CD1c-positive myeloid dendritic cell (primary cell): ENCODE results near the gene LCE2A.

ENCODE experiments used
- DNase-seq: peaks from one replicate; pipeline ENCODE4 v3.0.0-alpha.2; 2016; ENCODE audit errors: extremely low spot score

The LCE2A gene

DNA sequence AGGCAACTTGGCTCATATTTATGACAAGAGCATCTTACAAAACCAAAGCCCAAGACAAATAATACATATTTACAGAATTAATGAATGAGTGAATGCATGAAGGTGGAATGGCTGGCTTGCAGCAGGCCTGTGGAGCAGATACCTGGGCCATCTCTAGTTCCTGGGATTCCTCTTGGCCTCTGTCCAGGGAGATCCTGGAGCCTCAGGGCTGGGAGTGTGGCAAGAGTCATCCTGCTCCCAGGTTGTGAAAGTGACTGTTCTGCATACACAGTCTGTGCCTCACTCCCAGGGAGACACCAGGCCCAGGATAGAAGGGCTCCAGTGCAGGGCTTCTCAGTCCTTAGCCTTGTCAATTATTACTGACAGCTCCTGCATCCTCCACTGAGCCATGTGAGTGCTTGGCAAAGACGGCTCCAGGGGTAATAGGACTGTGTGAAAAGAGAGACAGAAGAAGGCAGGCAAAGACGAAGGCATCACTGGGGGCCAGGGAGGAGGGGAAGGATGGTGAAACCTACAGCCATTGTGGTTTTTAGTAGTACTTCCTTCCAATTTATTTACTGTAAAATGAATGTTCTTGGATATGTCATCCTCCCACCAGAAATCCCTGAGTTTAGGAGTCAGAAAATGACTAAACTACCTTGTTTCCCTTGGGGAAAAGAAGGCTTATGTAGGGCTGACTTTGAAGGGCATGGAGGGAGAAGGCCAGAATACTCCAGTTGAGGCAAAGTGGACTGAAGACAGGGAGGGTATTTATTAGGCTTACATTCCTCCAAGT lies 45.4 kb downstream of the LCE2A start:
- DNase-seq = no peak

DNA sequence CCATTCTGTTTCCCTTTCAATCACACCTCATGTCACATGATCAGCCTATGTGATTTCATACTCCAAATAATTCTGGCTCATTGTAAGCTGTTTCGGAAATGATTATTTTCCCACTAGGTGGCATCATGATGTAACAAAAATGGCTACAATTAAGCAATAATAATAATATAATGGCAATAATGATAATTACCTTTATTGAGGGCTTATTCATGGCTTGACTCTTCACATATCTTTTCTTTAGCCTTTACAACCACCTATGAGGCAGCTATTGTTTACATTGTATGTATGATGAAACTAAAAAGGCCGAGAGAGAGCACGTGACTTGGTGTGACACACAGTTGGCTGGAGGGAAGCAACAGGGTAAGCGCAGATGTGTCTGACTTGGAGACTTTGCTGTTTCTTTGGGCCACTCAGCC lies 47.2 kb downstream of the LCE2A start:
- no peak for DNase-seq

DNA sequence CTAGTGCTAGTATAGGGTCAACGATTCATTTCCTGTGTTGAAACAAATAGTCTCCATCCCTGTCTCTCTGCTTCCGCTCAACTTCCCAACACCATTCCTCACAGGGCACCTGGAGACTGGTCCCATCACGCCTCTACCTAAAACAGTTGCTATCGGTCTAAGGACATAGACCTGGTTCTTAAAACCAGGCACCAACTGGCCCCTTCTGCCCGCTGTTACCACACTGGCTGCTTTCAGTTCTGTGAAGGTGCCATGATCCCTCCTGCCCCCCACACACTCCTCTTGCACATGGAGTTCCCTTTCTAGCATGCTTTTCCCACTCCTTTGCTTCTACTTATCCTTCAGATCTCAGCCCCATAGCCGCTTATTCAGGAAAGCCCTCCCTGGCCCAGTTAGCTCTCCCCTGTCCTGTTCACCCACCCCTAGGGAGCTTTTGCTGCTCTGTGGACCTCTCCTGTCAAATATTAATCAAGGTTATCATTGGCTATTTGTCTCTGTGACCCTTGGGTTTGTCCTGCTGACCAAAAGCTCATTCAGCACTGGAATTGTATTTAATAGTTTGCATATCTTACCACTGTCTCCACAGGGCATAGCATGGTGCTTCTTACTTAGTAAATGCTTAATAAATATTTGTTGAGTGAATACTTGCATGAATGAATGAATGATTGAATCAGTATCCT lies 47.8 kb downstream of the LCE2A start:
- DNase-seq = no peak

DNA sequence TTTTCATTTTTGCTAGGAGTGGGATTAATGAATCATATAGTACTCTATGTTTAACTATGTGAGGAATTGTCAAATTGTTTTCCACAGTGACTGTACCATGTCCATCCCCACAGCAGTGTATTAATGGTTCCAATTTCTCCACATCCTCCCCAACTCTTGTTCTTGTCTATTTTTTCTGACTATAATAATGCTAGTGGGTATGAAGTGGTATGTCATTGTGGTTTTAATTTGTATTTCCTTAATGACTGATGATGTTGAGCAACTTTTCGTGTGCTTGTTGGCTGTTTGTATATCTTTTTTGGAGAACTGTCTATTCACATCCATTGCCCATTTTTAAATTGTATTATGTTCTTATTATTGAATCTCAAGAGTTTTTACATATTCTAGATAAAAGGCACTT lies 49.7 kb downstream of the LCE2A start:
- DNase-seq = no peak
